Transverse colon (tissue), 3 donors: ENCODE measurements around the gene LETMD1.

Experiments used
- EP300 ChIP-seq: sonication (generic); formaldehyde crosslinking; IDR thresholded peaks from one replicate; pipeline ENCODE4 v1.6.1; 2017; ENCODE audit warnings: antibody characterized with exemption, low read depth
- POLR2A ChIP-seq: fragments of 450-650 bp; IDR thresholded peaks from one replicate; pipeline ENCODE4 v1.6.1; 2016; ENCODE audit warnings: antibody characterized with exemption, mild to moderate bottlenecking, moderate library complexity
- TF ChIP-seq, protein P1 (sequence below), 5 experiments: fragments of 200-600 bp in 3 of 5; fragments of 450-650 bp in 2 of 5; sonication (generic) in 3 of 5; IDR thresholded peaks; 1 replicate in 2 of 5; 2 replicates in 3 of 5; pipeline ENCODE4 v1.5.1; 2016 to 2017; ENCODE audit warnings: antibody characterized with exemption in 5 of 5, inconsistent platforms in 3 of 5, mild to moderate bottlenecking in 2 of 5, moderate library complexity in 1 of 5

- TF ChIP-seq, protein P1, sequence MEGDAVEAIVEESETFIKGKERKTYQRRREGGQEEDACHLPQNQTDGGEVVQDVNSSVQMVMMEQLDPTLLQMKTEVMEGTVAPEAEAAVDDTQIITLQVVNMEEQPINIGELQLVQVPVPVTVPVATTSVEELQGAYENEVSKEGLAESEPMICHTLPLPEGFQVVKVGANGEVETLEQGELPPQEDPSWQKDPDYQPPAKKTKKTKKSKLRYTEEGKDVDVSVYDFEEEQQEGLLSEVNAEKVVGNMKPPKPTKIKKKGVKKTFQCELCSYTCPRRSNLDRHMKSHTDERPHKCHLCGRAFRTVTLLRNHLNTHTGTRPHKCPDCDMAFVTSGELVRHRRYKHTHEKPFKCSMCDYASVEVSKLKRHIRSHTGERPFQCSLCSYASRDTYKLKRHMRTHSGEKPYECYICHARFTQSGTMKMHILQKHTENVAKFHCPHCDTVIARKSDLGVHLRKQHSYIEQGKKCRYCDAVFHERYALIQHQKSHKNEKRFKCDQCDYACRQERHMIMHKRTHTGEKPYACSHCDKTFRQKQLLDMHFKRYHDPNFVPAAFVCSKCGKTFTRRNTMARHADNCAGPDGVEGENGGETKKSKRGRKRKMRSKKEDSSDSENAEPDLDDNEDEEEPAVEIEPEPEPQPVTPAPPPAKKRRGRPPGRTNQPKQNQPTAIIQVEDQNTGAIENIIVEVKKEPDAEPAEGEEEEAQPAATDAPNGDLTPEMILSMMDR (IDR thresholded peaks at IDR 0.05): no peak
- no peak for TF ChIP-seq EP300
- TF ChIP-seq POLR2A: no peak
Measured at GRCh38 chr12:51056242-51056641, 8.1 kb downstream of the LETMD1 start.
